Hepatic stellate cell (primary cell): ENCODE results near the gene TRAM2.

Source experiments
- DNase-seq: peaks from one replicate; pipeline ENCODE4 v3.0.0; 2011; ENCODE audit warnings: low spot score

Gene TRAM2

DNA sequence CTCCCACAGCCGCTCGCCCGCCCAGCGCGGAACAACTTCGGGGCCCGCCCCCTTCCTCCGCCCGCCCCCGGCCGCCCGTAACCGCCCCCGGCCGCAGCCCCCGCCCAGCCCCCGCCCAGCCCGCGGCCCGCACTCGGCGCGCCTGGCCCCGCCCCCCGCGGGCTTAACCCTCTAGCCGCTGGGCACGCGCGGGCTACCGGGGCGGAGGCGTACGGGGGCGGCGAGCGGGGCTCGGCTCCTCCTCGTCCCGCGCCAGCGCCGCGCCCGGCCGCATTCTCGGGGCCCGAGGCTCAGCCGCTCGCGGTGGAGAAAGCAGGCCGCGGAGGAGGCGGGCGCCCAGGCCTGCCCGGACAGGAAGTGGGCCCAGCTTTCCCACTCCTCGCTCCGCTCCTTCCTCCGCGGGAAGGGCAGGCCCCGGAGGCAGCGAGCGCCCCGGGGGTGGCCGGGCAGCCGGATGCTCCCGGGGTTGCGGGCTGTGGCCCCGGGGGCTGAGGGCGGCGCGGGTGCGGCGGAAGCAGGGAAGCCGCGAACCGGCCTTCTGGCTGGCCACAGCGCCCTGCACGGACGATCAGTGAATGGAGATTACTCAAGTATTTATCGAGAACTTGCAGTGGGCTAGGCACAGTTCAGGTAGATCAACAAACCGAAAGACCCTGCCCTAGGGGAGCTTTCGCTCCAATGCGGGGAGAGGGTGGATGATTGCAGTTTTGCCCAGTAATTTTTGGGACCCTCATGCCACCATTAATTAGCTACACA, at the start of gene TRAM2:
TSS of gene TRAM2 (minus strand) at position 39 of the 756 bp plus-strand sequence. CDS start 145 bp downstream, outside the sequence.
- peak; percentile 71 for DNase-seq

DNA sequence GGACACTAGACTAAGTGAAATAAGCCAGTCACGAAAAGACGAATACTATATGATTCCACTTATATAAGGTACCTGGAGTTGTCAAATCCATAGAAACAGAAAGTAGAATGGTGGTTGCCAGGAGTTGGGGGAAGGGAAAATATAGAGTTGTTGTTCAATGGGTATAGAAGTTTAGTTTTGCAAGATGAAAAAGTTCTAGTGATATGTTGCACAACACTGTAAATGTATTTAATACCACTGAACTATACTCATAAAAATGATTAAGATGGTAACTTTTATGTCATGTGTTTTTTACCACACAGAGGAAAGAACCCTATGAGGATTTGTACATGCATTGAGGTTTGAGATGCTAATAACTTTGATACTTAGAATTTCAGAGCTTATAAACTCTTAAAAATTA, 46.0 kb upstream of the TRAM2 start:
- no peak for DNase-seq

- no peak for DNase-seq
Measured at GRCh38 chr6:52621631-52622030, 44.8 kb upstream of the TRAM2 start.

DNA sequence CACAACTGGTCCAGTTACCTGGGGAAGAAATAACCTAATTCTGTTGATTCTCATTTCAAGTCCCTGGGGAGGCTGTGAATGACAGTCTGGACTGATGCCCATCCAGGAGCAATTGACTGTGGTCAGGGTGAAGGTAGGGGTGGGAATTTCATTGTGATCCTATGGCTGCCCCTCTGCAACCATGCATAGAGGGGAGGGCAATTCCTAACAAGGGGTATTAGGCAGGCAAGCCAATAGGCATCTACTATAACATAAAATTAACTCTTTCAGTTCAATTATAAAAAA, 44.0 kb upstream of the TRAM2 start:
- no peak for DNase-seq

- DNase-seq = no peak
Measured at GRCh38 chr6:52620055-52620905, 43.4 kb upstream of the TRAM2 start.

DNA sequence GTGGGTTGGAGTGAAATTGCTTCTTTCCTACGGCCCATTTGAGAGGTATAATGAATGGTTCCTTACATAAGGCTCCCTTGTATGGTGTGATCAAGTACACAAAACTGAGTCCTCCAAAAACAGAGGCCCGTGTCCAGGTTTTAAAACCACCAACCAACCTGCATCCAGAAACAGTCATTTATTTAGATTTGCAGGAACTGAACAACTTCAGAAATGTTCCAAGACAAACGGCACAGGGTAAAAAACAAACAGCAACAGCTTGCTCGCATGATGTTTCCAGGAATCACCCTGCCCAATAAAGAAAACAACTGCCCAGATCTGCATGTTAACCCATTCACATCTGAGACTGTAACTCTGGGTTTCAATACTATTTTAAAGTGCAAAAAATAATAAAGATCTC, 40.2 kb upstream of the TRAM2 start:
- DNase-seq = no peak

GRCh38 chr6:52616059-52616690, 39.3 kb upstream of the TRAM2 start:
- DNase-seq = no peak

- DNase-seq = no peak
Measured at GRCh38 chr6:52612336-52613054, 35.6 kb upstream of the TRAM2 start.

DNA sequence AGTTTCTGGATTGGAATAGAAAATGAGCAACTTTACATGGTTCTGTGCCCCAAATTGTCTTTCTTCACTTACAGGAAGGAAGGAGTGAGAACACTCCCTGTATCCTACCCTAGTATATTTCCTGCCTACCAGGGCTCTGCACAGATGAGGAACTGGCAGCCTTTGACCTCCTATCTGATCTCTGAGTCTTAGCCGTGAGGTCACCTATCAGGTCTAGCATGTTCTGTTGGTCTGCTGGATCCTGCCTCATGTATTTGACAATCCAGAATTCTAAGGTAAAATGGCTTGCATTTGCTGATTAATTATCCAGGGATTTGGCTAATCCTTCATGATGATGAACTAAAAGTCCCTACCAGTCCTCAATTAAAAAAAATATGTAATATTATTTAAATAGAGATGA, 35.0 kb upstream of the TRAM2 start:
- DNase-seq = no peak

- no peak for DNase-seq
Measured at GRCh38 chr6:52610745-52611355, 34.0 kb upstream of the TRAM2 start.

DNA sequence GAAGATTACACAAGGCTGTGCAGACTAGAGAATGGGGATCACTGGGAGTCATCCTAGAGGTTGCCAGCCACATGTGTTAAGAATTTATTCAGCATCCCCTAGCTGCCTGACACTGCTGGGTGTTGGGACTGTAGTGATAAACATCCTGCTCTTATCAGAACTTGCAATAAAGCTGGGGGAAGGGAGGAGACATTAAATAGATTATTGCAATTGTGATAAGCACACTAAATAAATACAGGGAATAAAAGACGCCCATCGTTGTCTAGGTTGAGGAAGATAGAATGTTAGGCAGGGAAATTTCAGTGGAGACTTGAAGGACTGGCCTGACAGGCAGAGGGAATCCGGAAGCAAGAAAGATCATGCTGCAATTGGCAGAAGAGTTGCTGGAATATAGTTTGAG, 33.2 kb upstream of the TRAM2 start:
- DNase-seq = no peak

DNA sequence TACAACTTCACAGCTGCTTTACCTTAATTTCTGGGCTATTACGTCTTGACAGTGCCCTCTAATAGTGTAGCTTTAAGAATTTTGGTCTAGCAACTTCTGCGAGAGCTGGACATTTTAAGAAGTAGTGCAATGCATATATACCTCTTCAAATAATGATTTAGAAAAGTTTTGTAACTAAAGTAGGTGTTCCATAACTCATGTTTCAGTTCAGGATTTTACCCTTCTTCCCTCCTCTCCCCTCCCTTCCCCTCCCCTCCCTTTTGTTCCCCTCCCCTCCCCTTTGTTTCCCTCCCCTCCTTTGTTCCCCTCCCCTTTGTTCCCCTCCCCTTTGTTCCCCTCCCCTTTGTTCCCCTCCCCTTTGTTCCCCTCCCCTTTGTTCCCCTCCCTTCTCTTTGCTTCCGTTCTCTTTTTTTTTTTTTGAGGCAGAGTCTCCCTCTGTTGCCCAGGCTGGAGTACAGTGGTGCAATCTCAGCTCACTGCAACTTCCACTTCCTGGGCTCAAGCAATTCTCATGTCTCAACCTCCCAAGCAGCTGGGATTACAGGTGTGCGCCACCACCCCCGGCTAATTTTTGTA, 28.8 kb upstream of the TRAM2 start:
- DNase-seq = no peak

GRCh38 chr6:52603000-52603795, 26.3 kb upstream of the TRAM2 start:
- no peak for DNase-seq

- no peak for DNase-seq
Measured at GRCh38 chr6:52598824-52599190, 21.9 kb upstream of the TRAM2 start.

- DNase-seq = peak; percentile 61
Measured at GRCh38 chr6:52598123-52598823, 21.4 kb upstream of the TRAM2 start.

- no peak for DNase-seq
Measured at GRCh38 chr6:52597738-52598122, 20.9 kb upstream of the TRAM2 start.

- no peak for DNase-seq
Measured at GRCh38 chr6:52596371-52597028, 19.6 kb upstream of the TRAM2 start.

- DNase-seq = no peak
Measured at GRCh38 chr6:52595796-52596130, 18.9 kb upstream of the TRAM2 start.

DNA sequence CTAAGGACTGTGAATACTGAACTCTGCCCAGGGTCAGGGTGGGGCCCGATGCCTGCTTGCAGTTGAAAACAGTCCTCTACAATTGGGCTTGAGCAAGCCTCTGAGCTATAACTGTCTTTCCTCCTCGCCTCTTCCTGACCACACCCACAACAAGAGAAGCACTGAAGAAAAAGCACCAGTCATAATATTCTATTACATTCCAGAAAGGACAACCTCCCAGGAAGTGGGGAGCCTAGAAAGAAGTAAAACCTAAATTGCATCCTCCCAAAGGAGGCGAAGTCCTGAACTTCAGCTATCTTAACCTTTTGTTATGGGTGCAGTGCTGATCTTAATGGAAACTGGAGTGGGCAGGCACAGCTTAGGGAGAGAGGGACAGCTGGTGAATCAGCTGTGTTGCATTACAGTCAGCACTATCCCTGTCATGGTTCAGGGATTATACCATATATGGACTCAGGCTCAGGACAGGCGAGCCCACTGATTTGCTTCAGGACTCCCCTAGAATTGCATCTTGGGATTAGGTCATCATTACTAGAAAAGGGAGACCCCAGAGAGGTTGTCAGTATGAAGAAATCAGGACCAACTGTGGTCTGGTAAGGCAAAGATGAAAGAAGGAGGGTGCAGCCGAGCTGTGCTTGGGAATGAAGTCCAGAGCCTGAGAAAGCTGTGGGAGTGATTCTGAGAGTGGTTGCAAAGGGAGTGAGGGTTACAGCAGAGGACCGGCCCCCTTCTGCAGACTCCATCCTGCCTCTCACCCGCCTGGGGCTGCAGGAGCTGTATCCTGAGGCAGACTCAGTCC, 18.3 kb upstream of the TRAM2 start:
- peak; percentile 64 for DNase-seq
